ENCODE data around the gene SLC6A3.

SLC6A3 gene

GRCh38 chr5:1445689-1446601, 705 bp upstream of the SLC6A3 start:
- DNase-seq = no peak
- TF ChIP-seq POLR2A (IDR thresholded peaks at IDR 0.05; ENCODE audit: low read length) = no peak
- no peak for TF ChIP-seq GATA1 (IDR thresholded peaks at IDR 0.05; ENCODE audit: low read depth, low read length)

- no peak for DNase-seq
- TF ChIP-seq GATA1 (IDR thresholded peaks at IDR 0.05; ENCODE audit: low read depth, low read length) (no peak), POLR2A (IDR thresholded peaks at IDR 0.05; ENCODE audit: low read length) (no peak)
Measured at GRCh38 chr5:1444361-1445189, 665 bp downstream of the SLC6A3 start.

- no peak for TF ChIP-seq GATA1 (IDR thresholded peaks at IDR 0.05; ENCODE audit: low read depth, low read length)
- TF ChIP-seq POLR2A (IDR thresholded peaks at IDR 0.05; ENCODE audit: low read length) = no peak
- DNase-seq = no peak
Measured at GRCh38 chr5:1443991-1444360, 1.3 kb downstream of the SLC6A3 start.

GRCh38 chr5:1443171-1443570, 2.1 kb downstream of the SLC6A3 start:
- no peak for TF ChIP-seq GATA1 (IDR thresholded peaks at IDR 0.05; ENCODE audit: low read depth, low read length)
- no peak for TF ChIP-seq POLR2A (IDR thresholded peaks at IDR 0.05; ENCODE audit: low read length)
- no peak for DNase-seq

GRCh38 chr5:1442222-1443145, 2.8 kb downstream of the SLC6A3 start:
- DNase-seq = no peak
- TF ChIP-seq GATA1 (IDR thresholded peaks at IDR 0.05; ENCODE audit: low read depth, low read length) = no peak
- no peak for TF ChIP-seq POLR2A (IDR thresholded peaks at IDR 0.05; ENCODE audit: low read length)

GRCh38 chr5:1441166-1441865, 3.9 kb downstream of the SLC6A3 start:
- DNase-seq = no peak
- no peak for TF ChIP-seq POLR2A (IDR thresholded peaks at IDR 0.05; ENCODE audit: low read length)
- no peak for TF ChIP-seq GATA1 (IDR thresholded peaks at IDR 0.05; ENCODE audit: low read depth, low read length)

GRCh38 chr5:1440098-1440493, 5.1 kb downstream of the SLC6A3 start:
- TF ChIP-seq POLR2A (IDR thresholded peaks at IDR 0.05; ENCODE audit: low read length) (no peak), GATA1 (IDR thresholded peaks at IDR 0.05; ENCODE audit: low read depth, low read length) (no peak)
- no peak for DNase-seq

- DNase-seq = no peak
- TF ChIP-seq GATA1 (IDR thresholded peaks at IDR 0.05; ENCODE audit: low read depth, low read length) (no peak), POLR2A (IDR thresholded peaks at IDR 0.05; ENCODE audit: low read length) (no peak)
Measured at GRCh38 chr5:1439388-1440097, 5.7 kb downstream of the SLC6A3 start.

- DNase-seq = no peak
- no peak for TF ChIP-seq GATA1 (IDR thresholded peaks at IDR 0.05; ENCODE audit: low read depth, low read length)
Measured at GRCh38 chr5:1438871-1439270, 6.4 kb downstream of the SLC6A3 start.

GRCh38 chr5:1437876-1438559, 7.2 kb downstream of the SLC6A3 start:
- no peak for DNase-seq
- TF ChIP-seq GATA1 (IDR thresholded peaks at IDR 0.05; ENCODE audit: low read depth, low read length) (no peak), POLR2A (IDR thresholded peaks at IDR 0.05; ENCODE audit: low read length) (no peak)

- no peak for DNase-seq
- TF ChIP-seq POLR2A (IDR thresholded peaks at IDR 0.05; ENCODE audit: low read length) (no peak), GATA1 (IDR thresholded peaks at IDR 0.05; ENCODE audit: low read depth, low read length) (no peak)
Measured at GRCh38 chr5:1437226-1437829, 7.9 kb downstream of the SLC6A3 start.

GRCh38 chr5:1436681-1437080, 8.6 kb downstream of the SLC6A3 start:
- TF ChIP-seq POLR2A (IDR thresholded peaks at IDR 0.05; ENCODE audit: low read length) (no peak), GATA1 (IDR thresholded peaks at IDR 0.05; ENCODE audit: low read depth, low read length) (no peak)
- DNase-seq = no peak
